IMR-90 (cell line): ENCODE results near the gene PLA2G2D. TPM values are rescaled to one million over a fixed set of nuclear protein-coding genes. Genes with fewer than 3 reads are reported as not detected.

Source experiments
- ATAC-seq: fragments of 200-7000 bp; cut with Tn5 transposase; 2 replicates; pipeline ENCODE4 v1.9.1; 2020; ENCODE audit warnings: low read depth, mild to moderate bottlenecking, moderate library complexity
- BruUV-seq: library from RNA; stranded (reverse); fragments of 400-500 nt; replicated peaks from 2 replicates; lab custom pipeline; 2021; lab: Mats Ljungman, UMichigan
- CTCF ChIA-PET: fragments of 300-600 bp; formaldehyde crosslinking; extraction: SDS; loops from one replicate; lab custom pipeline; 2021; ENCODE audit warnings: antibody characterized with exemption; lab: Yijun Ruan, JAX
- POLR2A ChIA-PET: fragments of 300-600 bp; sonication (Branson Sonifier 250); formaldehyde crosslinking; loops from one replicate; lab custom pipeline; 2022; ENCODE audit warnings: antibody characterized with exemption; ENCODE audit not compliant: unreplicated experiment; lab: Charles Lee
- DNase-seq: peaks from one replicate; pipeline ENCODE4 v3.0.0; 2013
- H2AFZ ChIP-seq: replicated peaks from 2 replicates; pipeline ENCODE3; 2013; ENCODE audit warnings: low read length, mild to moderate bottlenecking; ENCODE audit not compliant: poor library complexity
- H2AK5ac ChIP-seq: 2 replicates; pipeline ENCODE4 v1.6.1; 2013; ENCODE audit warnings: low read depth, low read length, inconsistent platforms
- H2AK9ac ChIP-seq: replicated peaks from 2 replicates; pipeline ENCODE3; 2013; ENCODE audit warnings: mild to moderate bottlenecking, low read depth, low read length, moderate library complexity; ENCODE audit not compliant: poor library complexity
- H2BK120ac ChIP-seq: 2 replicates; pipeline ENCODE4 v1.6.1; 2013; ENCODE audit warnings: low read depth, low read length, inconsistent platforms
- H2BK15ac ChIP-seq: 3 replicates; pipeline ENCODE4 v1.6.1; 2013; ENCODE audit warnings: low read depth, low read length, inconsistent platforms
- H2BK20ac ChIP-seq: 2 replicates; pipeline ENCODE4 v1.6.1; 2013; ENCODE audit warnings: low read depth, mild to moderate bottlenecking, inconsistent platforms, low read length, moderate library complexity
- H2BK5ac ChIP-seq: 2 replicates; pipeline ENCODE4 v1.6.1; 2013; ENCODE audit warnings: mild to moderate bottlenecking, low read depth, low read length, inconsistent platforms; ENCODE audit not compliant: poor library complexity, severe bottlenecking
- H3K14ac ChIP-seq: replicated peaks from 2 replicates; pipeline ENCODE4 v1.6.1; 2013; ENCODE audit warnings: low read depth, low read length, inconsistent platforms
- H3K18ac ChIP-seq: 2 replicates; pipeline ENCODE4 v1.6.1; 2013; ENCODE audit warnings: low read depth, low read length, control low read depth
- H3K23ac ChIP-seq: 2 replicates; pipeline ENCODE4 v1.6.1; 2013; ENCODE audit warnings: low read depth, low read length, inconsistent platforms
- H3K27ac ChIP-seq: 2 replicates; pipeline ENCODE4 v1.5.1; 2013; ENCODE audit warnings: mild to moderate bottlenecking, control low read depth, low read length; ENCODE audit not compliant: insufficient read depth
- H3K27me3 ChIP-seq: 2 replicates; pipeline ENCODE4 v1.6.1; 2013; ENCODE audit warnings: low read length; ENCODE audit not compliant: control insufficient read depth, insufficient read depth
- H3K36me3 ChIP-seq: 2 replicates; pipeline ENCODE4 v1.6.1; 2013; ENCODE audit warnings: low read length, mixed read lengths; ENCODE audit not compliant: control insufficient read depth, insufficient read depth
- H3K4ac ChIP-seq: 2 replicates; pipeline ENCODE4 v1.6.1; 2013; ENCODE audit warnings: low read depth, low read length, inconsistent platforms
- H3K4me1 ChIP-seq: 2 replicates; pipeline ENCODE4 v1.6.1; 2013; ENCODE audit warnings: low read length, mixed read lengths; ENCODE audit not compliant: control insufficient read depth, insufficient read depth
- H3K4me2 ChIP-seq: 2 replicates; pipeline ENCODE4 v1.6.1; 2013; ENCODE audit warnings: low read depth, mild to moderate bottlenecking, control low read depth, low read length, moderate library complexity
- H3K4me3 ChIP-seq: 2 replicates; pipeline ENCODE4 v1.5.1; 2013; ENCODE audit warnings: low read depth, mild to moderate bottlenecking, control low read depth, low read length, moderate library complexity; ENCODE audit not compliant: insufficient read depth
- H3K56ac ChIP-seq: 2 replicates; pipeline ENCODE4 v1.6.1; 2013; ENCODE audit warnings: low read length, inconsistent platforms; ENCODE audit not compliant: insufficient read depth; ENCODE audit errors: extremely low read depth
- H3K79me1 ChIP-seq, 2 experiments: 2 replicates each; pipeline ENCODE4 v1.6.1; 2013; ENCODE audit warnings: low read length in 2 of 2, inconsistent platforms in 1 of 2, low read depth in 1 of 2
- H3K9ac ChIP-seq: 2 replicates; pipeline ENCODE4 v1.6.1; 2013; ENCODE audit warnings: low read depth, low read length, control low read depth
- H3K9me1 ChIP-seq: 2 replicates; pipeline ENCODE4 v1.6.1; 2013; ENCODE audit warnings: low read length, inconsistent platforms; ENCODE audit not compliant: insufficient read depth
- H3K9me3 ChIP-seq: 2 replicates; pipeline ENCODE4 v1.6.1; 2013; ENCODE audit warnings: low read length; ENCODE audit not compliant: control insufficient read depth, insufficient read depth
- H4K20me1 ChIP-seq: 2 replicates; pipeline ENCODE4 v1.6.1; 2013; ENCODE audit warnings: low read length, inconsistent platforms; ENCODE audit not compliant: insufficient read depth
- H4K5ac ChIP-seq: 2 replicates; pipeline ENCODE4 v1.6.1; 2013; ENCODE audit warnings: mild to moderate bottlenecking, low read depth, low read length, control low read depth
- H4K8ac ChIP-seq, 2 experiments: 2 replicates each; pipeline ENCODE4 v1.6.1; 2013; ENCODE audit warnings: low read depth in 2 of 2, low read length in 2 of 2, control low read depth in 1 of 2, inconsistent platforms in 1 of 2
- H4K91ac ChIP-seq: 2 replicates; pipeline ENCODE4 v1.6.1; 2013; ENCODE audit warnings: low read depth, low read length, inconsistent platforms; ENCODE audit not compliant: insufficient read depth
- BHLHE40 ChIP-seq: fragments of 150-350 bp; IDR thresholded peaks from 2 replicates; pipeline ENCODE4 v1.6.1; 2016; ENCODE audit warnings: mild to moderate bottlenecking, low read depth, low read length
- CEBPB ChIP-seq: IDR thresholded peaks from 2 replicates; pipeline ENCODE4 v1.6.1; 2012; ENCODE audit warnings: low read depth, low read length, improper control_type of control experiment
- CHD1 ChIP-seq: IDR thresholded peaks from 2 replicates; pipeline ENCODE4 v1.6.1; 2012; ENCODE audit warnings: low read depth, low read length, improper control_type of control experiment
- CTCF ChIP-seq: conservative IDR thresholded peaks from 2 replicates; pipeline ENCODE4 v1.5.1; 2012; ENCODE audit warnings: mild to moderate bottlenecking, low read depth, low read length, improper control_type of control experiment
- ELK1 ChIP-seq: fragments of 150-350 bp; IDR thresholded peaks from 2 replicates; pipeline ENCODE4 v1.6.1; 2016; ENCODE audit warnings: low read depth, mild to moderate bottlenecking, low read length, moderate library complexity, borderline replicate concordance
- FOS ChIP-seq: fragments of 150-350 bp; IDR thresholded peaks from 2 replicates; pipeline ENCODE4 v1.6.1; 2016; ENCODE audit warnings: low read depth, low read length
- MAFK ChIP-seq: IDR thresholded peaks from 2 replicates; pipeline ENCODE4 v1.6.1; 2012; ENCODE audit warnings: low read depth, low read length, improper control_type of control experiment
- MAZ ChIP-seq: IDR thresholded peaks from 2 replicates; pipeline ENCODE4 v1.6.1; 2012; ENCODE audit warnings: low read depth, mild to moderate bottlenecking, low read length, improper control_type of control experiment, moderate library complexity, borderline replicate concordance
- MXI1 ChIP-seq: IDR thresholded peaks from 2 replicates; pipeline ENCODE4 v1.6.1; 2012; ENCODE audit warnings: low read depth, mild to moderate bottlenecking, low read length, moderate library complexity, borderline replicate concordance
- NFE2L2 ChIP-seq: fragments of 150-350 bp; IDR thresholded peaks from 2 replicates; pipeline ENCODE4 v1.6.1; 2016; ENCODE audit warnings: low read depth, mild to moderate bottlenecking, low read length
- POLR2A ChIP-seq: IDR thresholded peaks from 2 replicates; pipeline ENCODE4 v1.6.1; 2012; ENCODE audit warnings: mild to moderate bottlenecking, low read depth, low read length
- RAD21 ChIP-seq: IDR thresholded peaks from 2 replicates; pipeline ENCODE4 v1.6.1; 2012; ENCODE audit warnings: low read length, improper control_type of control experiment
- RCOR1 ChIP-seq: IDR thresholded peaks from 2 replicates; pipeline ENCODE4 v1.6.1; 2012; ENCODE audit warnings: mild to moderate bottlenecking, low read length, improper control_type of control experiment; ENCODE audit not compliant: insufficient replicate concordance
- RFX5 ChIP-seq: IDR thresholded peaks from 2 replicates; pipeline ENCODE4 v1.8.0; 2012; ENCODE audit warnings: low read depth, mild to moderate bottlenecking, low read length, moderate library complexity
- SMC3 ChIP-seq: fragments of 150-350 bp; IDR thresholded peaks from 2 replicates; pipeline ENCODE4 v1.6.1; 2016; ENCODE audit warnings: low read depth, mild to moderate bottlenecking, antibody characterized with exemption, low read length, moderate library complexity
- USF2 ChIP-seq: fragments of 150-350 bp; IDR thresholded peaks from 2 replicates; pipeline ENCODE4 v1.6.1; 2017; ENCODE audit warnings: mild to moderate bottlenecking, antibody characterized with exemption, low read length, low read depth
- WGBS, 2 experiments: methylation state at CpG; one replicate each; pipeline versions ENCODE4 v1.1.5 to v1.1.7; 2013; ENCODE audit warnings: missing lambda C conversion rate in 2 of 2; ENCODE audit not compliant: insufficient read length in 1 of 2; ENCODE audit errors: extremely low coverage in 2 of 2; 5-methylcytosine and 5-hydroxymethylcytosine counted together
- dilution Hi-C: fragments of 300-500 bp; cut with HindIII; formaldehyde crosslinking; loops from one replicate; pipeline ENCODE4 v1.14.3; 2018; ENCODE audit warnings: low sequenced_read_pairs; ENCODE audit not compliant: unreplicated experiment
- in situ Hi-C: fragments of 300-500 bp; cut with MboI; formaldehyde crosslinking; loops from 3 replicates; pipeline ENCODE4 v1.14.3; 2019; ENCODE audit warnings: low sequenced_read_pairs, inconsistent platforms, mixed read lengths
- intact Hi-C: fragments of 100-400 bp; cut with micrococcal nuclease; formaldehyde crosslinking; loops from 2 replicates; pipeline ENCODE4 v1.10.0; 2022
- polyA plus RNA-seq, 3 experiments: library from polyadenylated mRNA; depleted of rRNA; stranded (reverse); fragments of >200 nt; gene quantifications; 2 replicates each; pipeline ENCODE4 v1.2.3, GENCODE V29; 2012; ENCODE audit warnings: low replicate concordance in 1 of 3
- total RNA-seq: library from RNA; depleted of rRNA; stranded (reverse); fragments of >200 nt; gene quantifications from 2 replicates; pipeline ENCODE4 v1.2.3, GENCODE V29; 2012

Gene PLA2G2D
- total and polyA plus RNA-seq, 2 of the 4 experiments (the other 2 are of a cell fraction), result not detected

- no peak overlapping the region for H3K18ac ChIP-seq
- H3K56ac ChIP-seq, result no peak overlapping the region
- in situ Hi-C loops (no loop called here), intact Hi-C loops (no loop called here), dilution Hi-C loops (no loop called here)
- no peak overlapping the region for H3K23ac ChIP-seq
- no peak overlapping the region for H3K27ac ChIP-seq
- H4K20me1 ChIP-seq, result no peaks in the 10 kb centered on the region
- no peak for ATAC-seq
- no peak overlapping the region for H4K91ac ChIP-seq
- H3K4me3 ChIP-seq, result no peak overlapping the region
- no peak overlapping the region for H2AK9ac ChIP-seq
- H3K4ac ChIP-seq, result no peak overlapping the region
- no peak overlapping the region for H3K14ac ChIP-seq
- TF ChIP-seq CHD1, result no peak
- no peak for TF ChIP-seq BHLHE40
- TF ChIP-seq SMC3, result no peak
- no peak for TF ChIP-seq MAFK
- TF ChIP-seq RAD21, result no peak
- TF ChIP-seq MAZ, result no peak
- TF ChIP-seq FOS, result no peak
- TF ChIP-seq ELK1, result no peak
- no peak for TF ChIP-seq USF2
- TF ChIP-seq CTCF, result no peak
- TF ChIP-seq CEBPB, result no peak
- no peak for TF ChIP-seq MXI1
- TF ChIP-seq RCOR1, result no peak
- TF ChIP-seq POLR2A, result no peak
- TF ChIP-seq RFX5, result no peak
- TF ChIP-seq NFE2L2, result no peak
- H2BK20ac ChIP-seq, result no peak overlapping the region
- no CpG with 5 or more reads among the region's 5 CpGs for WGBS, 2 experiments
- H3K4me2 ChIP-seq, result no peak overlapping the region
- CTCF ChIA-PET, result interaction anchor here (0.6 to 1.0 kb wide), 2 partner anchors 9 to 161 kb away, joined by 3 to 5 read pairs; no protein-coding TSS in a partner anchor
- POLR2A ChIA-PET, result no interaction called here
- no peaks in the 10 kb centered on the region for H3K79me1 ChIP-seq
- H3K36me3 ChIP-seq, result no peaks in the 10 kb centered on the region
- no TSS peak for BruUV-seq
- peaks cover 33% of the 10 kb centered on the region for H3K27me3 ChIP-seq
- no peak overlapping the region for H2BK5ac ChIP-seq
- H3K9ac ChIP-seq, result no peak overlapping the region
- no peak overlapping the region for H2AK5ac ChIP-seq
- no peak overlapping the region for H2AFZ ChIP-seq
- H3K9me3 ChIP-seq, result no peaks in the 10 kb centered on the region
- no peak for DNase-seq
- H4K8ac ChIP-seq, result no peak overlapping the region
- H2BK15ac ChIP-seq, result no peak overlapping the region
- no peak overlapping the region for H2BK120ac ChIP-seq
- no peaks in the 10 kb centered on the region; the same call in 1 of the 2 replicates for H3K4me1 ChIP-seq
- H3K9me1 ChIP-seq, result no peaks in the 10 kb centered on the region
- no peak overlapping the region for H4K5ac ChIP-seq
Observed at GRCh38 chr1:20108366-20109123, 10.8 kb downstream of the PLA2G2D start.
